COLO829 (cell line): ENCODE data around the gene SCD.
"Not testable (repeated sequence)": the region's sequence is repeated elsewhere in the genome, so short reads cannot be mapped to it uniquely, and the experiment has no call there.

Source experiments
- DNase-seq: peaks from one replicate; pipeline ENCODE4 v3.0.0; 2012; ENCODE audit warnings: low spot score

Gene SCD

DNA sequence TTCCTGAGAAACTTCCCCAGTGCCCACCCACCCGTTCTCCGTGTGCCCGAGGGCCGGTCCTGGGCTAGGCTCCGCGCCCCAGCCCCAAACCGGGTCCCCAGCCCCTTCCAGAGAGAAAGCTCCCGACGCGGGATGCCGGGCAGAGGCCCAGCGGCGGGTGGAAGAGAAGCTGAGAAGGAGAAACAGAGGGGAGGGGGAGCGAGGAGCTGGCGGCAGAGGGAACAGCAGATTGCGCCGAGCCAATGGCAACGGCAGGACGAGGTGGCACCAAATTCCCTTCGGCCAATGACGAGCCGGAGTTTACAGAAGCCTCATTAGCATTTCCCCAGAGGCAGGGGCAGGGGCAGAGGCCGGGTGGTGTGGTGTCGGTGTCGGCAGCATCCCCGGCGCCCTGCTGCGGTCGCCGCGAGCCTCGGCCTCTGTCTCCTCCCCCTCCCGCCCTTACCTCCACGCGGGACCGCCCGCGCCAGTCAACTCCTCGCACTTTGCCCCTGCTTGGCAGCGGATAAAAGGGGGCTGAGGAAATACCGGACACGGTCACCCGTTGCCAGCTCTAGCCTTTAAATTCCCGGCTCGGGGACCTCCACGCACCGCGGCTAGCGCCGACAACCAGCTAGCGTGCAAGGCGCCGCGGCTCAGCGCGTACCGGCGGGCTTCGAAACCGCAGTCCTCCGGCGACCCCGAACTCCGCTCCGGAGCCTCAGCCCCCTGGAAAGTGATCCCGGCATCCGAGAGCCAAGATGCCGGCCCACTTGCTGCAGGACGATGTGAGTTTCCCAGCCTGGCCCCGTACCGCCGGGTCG is at the start of gene SCD:
SCD (plus strand) TSS at position 469 of the 803 bp plus-strand sequence; CDS start at position 741, 272 bp downstream.
- peak; percentile 88 for DNase-seq

DNA sequence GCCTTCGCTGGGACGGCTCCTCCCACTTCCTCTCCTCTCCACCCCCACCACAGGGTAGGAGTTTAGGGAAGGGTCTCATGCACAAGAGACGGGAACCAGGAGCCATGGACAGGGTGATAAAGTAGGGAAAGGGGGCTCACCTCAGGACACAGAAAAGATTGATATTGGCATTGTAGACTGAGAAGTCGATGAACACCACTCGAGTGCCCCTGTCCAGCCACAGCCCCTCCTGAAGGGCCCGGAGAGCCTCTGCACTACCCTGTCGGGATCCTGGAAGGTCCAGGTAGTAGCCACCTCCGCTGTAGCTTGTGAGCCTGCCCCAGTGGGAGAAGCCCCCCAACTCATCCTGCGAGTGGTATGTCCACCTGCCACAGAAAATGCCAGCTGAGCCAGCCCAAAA is 49.8 kb upstream of the SCD start:
- DNase-seq, result no peak

DNA sequence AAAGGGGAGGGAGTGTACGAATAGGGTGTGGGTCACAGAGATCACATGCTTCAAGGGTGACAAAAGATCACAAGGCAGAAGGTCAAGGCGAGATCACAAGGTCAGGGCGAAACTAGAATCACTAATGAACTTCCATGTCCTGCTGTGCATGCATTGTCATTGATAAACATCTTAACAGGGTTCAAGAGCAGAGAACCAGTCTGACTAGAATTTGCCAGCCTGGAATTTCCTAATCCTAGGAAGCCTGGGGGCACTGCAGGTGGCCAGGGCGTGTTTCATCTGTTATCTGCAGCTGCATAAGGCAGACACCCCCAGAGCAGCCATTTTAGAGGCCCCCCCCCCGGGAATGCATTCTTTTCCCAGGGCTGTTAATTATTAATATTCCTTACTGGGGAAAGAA is 45.9 kb upstream of the SCD start:
- not testable (repeated sequence) for DNase-seq

DNA sequence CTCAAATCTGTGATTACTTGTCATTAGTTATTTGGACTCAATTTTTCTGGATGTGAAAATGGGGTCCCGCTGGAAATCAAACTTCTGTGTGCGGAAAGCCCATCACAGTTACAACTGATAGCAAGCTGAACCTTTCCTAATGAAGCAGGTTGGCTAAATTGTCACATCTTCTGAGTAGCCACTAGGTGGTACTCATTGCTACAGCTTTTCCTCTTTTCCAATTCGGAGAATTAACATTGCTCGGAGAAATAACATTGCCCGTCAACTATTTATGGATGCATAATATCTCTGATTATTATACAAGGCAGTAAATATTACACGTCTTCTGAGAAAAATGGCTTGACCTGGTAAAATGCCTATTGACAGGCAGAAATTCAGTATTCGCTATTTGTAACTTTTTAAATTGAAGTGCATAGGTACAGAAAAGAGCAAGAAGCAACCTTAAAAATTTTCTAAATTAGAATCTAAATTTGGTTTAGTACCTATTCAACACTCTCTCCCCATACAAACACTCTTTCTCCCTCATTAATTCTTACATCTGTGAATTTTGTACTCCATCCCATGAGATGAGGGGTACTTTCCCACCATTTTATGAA is 43.2 kb upstream of the SCD start:
- peak; percentile 48 for DNase-seq

DNA sequence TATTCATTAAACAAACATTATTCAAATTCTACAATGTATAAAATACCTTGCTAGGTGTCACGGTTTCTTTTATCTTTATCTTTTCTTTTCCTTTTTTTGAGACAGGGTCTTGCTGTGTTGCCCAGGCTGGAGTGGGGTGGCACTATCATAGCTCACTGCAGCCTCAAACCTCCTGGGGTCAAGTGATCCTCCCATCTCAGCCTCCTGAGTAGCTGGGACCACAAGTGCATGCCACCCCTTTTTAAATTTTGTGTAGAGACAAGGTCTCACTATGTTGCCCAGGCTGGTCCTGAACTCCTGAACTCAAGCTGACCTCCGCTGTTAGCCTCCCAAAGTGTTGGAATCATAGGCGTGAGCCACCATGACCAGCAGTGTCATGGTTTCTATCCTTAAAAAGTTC is 42.6 kb upstream of the SCD start:
- DNase-seq, result no peak

DNA sequence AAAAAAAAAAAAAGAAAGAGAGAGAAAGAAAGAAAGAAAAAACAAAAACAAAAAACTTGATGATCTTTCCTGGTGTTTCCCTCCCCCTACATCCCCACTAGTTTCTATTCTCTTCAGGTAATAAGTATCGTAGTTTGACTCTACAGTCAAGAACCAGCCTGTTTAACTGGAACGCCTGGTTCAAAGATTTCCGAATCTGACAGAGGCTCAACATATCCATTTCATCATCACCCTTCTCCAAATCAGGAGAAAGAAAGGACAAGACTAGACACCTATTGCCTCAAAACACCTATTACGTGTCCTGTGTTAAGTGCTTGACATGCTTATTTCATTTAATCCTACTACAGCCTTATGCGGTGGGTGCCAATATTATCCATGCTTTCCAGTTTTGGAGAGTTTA is 40.2 kb upstream of the SCD start:
- DNase-seq, result no peak

DNA sequence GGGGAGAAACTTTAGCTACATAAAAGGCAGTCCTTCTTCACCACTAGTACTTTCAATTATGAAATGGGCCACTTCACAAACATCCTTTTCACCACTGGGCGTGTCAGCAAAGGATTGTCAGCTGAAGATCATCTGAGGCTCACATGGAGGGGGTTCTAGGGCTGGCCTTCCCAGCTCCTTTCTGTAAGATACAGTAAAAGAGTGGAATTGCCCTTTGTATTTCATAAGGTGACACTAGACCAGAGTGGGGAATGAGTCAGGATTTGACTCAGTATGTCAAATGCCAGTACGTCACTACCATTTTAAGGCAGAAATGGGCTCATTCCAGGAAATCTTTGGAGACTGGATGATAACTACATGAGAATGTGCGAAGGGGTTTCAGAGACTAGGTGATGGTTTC is 39.3 kb upstream of the SCD start:
- DNase-seq, result no peak

DNA sequence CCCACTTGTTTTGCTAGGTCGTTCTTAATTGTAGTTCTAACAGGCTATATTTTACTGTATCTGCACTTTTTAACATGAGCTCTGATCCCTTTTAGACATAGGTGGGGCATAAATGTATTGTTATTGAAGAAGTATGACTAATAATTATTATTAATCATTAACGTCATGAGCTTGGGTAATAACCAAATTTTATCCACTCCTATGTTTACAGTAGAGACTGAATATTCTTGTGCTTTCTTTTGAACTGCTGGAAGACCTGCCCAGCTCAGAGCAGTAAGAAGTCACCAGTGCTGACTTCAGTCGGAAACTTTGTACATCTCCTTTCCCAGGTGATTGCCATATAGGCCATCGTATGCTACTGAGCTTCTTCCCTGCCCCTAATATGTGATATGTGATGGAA is 35.7 kb upstream of the SCD start:
- DNase-seq, result no peak

DNA sequence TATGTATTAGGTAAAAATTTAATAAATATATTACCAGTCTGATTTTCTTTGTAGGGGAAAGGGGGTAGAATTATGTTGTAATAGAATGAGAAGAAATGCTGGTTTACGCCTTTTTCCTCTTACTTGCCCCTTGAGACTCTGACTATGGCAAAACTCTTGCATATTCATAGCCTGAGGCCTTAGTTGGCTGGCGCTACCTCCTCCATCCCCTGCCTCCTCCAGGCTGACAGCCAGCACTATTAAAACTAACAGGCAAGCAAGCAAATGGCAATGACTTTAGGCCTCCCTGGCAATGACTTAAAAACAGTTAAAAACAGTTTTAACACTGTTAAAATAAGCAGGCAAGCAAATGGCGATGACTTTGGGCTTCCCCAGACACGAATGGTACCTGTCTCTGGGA is 31.4 kb upstream of the SCD start:
- DNase-seq, result no peak

DNA sequence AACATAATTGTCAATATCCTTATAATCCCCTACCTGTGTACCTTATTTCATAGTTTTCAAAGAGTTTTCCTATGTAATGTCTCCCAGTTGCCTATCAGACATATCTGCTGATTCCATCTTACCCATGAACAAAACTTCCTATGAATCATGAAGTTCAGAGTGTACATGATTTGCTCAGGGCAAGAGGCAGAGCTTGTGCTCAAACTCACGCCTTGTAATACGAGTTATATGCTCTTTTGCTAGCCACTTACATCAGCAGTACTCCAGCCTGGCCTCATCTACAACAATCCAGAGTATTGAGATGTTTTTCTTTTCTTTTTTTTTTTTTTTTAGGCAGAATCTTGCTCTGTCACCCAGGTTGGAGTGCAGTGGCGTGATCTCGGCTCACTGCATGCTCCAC is 28.8 kb upstream of the SCD start:
- no peak for DNase-seq

DNA sequence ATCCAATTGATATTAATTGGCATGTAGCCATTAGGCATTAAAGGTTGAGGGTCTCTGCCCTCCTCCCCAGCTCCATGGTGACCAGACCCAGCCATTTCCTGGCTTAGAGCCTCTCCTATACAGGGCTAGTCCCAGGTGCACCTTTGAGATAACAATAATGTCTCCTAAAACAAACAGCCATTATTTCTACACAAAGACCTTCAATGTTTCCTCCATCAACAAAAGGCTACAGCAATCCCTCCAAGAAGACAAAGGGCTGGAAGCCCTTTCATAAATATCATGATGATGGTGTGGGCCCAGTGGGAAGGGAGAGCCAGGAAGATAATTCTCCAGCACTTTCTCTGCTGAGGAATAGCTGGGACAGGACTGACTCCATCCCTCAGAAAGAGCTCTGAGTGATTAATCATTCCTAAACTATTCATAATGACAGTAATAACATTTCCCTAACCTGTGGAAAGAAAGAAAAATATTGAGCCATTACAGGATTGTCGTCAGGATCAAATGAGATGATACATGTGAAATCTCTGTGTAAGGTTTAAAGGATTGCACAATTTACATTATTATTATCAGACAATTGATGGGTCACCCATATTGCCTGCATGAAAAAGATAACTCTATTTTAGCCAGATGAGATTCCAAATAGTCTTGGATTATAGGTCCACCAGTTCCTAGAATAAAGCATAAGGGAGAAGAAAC is 27.2 kb upstream of the SCD start:
- DNase-seq, result no peak

DNA sequence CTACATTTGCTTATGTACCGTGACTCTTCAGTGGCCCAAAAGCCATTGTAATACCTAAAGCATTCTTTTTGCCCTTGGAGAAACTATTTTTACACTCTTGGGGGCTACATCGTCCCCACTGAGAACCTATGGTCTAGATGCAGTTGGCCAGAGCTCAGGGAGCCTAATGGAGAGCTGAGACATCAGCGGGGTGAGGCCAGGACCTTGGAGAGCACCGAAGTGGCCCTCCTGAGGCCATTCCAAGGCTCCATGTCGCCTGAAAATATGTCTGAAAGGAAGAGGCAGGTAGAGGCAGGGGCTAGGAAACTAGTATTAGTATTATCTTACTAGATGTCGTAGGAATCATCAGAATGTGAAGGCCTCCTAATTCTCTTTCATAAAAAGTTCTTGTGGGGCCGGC is 21.9 kb upstream of the SCD start:
- DNase-seq, result no peak

DNA sequence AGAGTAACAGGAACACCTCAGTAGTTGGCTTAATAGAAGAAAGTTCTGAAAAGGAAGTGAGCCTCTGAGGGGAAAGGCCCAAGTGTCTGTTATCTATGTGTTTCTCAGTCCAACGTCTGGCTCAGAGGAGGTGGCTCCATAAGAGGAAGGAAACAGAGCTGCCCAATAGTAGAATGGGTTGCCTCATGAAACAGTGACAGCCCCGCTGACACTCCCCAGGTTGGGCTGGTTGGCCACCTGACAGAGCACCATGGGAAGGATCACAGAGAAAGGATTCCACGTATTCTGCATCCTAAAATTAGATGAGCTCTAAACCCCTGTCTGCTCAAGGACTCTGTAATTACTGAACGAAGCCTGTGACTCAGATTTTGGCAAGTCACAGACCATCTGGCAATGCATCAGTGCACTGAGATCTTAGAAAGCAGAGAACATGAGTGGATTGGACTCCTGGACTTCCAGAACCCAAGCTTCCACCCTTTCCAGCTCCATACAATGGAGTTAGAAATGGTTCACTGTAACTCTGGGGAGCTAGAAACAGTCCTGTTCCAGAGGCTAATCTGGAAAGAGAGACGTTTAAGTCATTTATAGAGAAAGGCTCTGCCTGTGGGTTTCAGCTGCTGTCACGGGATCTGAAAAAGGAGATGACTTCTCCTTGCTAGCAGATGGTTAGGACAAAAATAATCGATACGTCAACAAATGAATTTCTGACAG is 19.9 kb upstream of the SCD start:
- DNase-seq, result no peak

DNA sequence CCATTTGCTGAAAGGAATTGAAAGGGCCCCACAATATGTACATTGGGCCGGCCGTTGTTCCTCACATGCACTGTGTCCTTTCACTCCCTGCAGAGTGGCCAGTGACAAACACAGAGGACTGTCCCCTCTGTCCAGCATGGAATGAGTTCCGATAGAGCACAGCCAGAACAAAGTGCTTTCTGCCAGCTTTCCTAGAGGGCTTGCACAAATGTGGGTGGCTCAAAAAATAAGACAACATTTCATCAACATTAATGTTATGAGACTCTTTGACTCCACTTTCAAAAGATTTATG is 19.4 kb upstream of the SCD start:
- no peak for DNase-seq

DNA sequence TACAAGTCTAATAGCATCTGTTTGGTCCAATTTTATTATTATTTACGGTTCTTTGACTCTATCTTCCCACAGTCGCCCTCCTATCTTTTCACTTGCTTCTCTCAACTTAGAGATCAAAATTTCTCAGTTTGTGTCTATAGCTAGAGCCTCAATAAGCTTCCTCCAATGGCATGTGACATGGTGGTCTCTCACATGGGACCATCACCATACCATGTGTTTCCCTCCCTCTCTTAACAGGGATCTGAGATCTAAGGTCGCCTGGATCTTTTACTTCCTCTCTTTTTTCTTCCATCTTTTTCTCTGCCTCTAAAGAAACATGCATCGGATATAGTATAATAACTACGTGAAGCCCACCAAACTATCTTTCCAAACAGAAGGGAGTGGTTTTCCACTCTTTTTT is 18.8 kb upstream of the SCD start:
- no peak for DNase-seq

DNA sequence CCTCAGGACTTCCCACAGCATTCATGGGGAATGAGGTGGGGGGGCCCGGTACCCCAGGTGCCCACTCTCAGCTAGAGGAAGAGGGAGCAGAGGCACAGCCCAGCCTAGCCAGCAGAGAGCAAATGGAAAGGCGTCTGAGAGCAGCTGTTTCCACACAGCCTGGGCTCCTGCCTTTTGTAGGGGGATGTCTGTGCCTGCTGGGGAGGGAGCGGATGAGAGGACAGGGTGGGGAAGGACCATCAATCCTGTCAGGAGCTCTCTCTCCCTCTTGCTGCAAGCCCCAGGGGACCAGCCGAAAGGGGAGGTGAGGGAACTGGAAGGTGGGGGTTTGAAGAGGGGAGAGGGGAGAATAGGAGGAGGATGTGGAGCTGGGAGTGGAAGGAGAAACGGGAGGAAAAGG is 17.0 kb upstream of the SCD start, which contains the start of gene PKD2L1:
PKD2L1 (minus strand) TSS at position 150 of the 400 bp plus-strand sequence; CDS start at position 25, 125 bp downstream.
- DNase-seq, result no peak

DNA sequence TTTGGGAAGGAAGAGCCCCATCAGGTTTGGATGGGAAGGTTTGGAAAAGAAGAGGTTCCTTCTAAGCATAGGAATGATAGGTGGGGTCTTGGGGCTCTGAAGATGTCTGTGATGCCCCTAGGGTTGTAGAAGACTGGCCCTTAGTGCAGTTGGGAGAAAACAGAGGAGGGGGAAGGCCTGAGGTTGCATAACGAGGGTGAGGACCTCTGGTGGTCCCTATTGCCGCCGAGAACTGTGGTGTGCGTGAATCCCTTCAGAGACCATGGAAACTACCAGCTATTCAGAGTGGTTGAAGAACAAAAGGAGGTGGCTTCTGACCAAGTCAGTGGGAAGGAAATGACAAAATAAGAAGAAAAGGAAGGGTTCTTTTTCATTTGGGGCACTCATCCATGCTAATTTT is 13.9 kb upstream of the SCD start:
- DNase-seq, result no peak

DNA sequence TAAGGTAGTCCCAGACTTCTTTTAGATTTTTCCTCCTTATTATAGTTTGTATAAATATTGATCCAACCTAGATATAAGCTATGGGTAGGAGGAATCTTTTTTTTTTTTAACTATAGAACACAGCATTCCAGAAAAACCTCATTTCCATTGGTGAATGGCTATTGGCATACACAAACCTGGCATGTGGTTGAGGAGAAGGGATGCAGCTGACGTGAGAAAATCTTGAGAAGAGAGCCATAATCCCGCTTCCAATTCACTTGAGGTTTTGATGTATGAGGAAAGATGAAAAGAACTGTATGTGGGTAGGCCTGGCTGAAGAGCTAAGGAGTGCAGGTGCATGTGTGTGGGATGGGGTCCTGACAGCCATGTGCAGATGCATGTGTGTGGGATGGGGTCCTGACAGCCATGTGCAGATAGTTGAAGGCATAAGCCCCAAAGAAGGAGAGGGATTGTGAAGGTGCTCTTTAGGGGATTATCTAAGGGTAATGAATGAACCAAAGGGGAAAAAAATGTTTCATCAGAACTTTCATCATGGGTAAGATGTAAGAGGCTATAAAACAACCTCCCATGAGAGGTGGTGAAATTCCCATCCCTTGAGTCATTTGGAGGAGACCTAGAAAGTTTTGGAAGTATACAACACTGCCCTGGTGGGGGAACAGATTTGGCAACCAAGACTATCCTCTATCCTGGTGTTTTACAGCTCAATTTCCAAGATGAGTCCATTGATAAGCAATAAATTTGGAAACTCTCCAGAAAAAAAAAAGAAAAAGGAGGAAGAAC is 13.2 kb upstream of the SCD start:
- DNase-seq, result no peak

DNA sequence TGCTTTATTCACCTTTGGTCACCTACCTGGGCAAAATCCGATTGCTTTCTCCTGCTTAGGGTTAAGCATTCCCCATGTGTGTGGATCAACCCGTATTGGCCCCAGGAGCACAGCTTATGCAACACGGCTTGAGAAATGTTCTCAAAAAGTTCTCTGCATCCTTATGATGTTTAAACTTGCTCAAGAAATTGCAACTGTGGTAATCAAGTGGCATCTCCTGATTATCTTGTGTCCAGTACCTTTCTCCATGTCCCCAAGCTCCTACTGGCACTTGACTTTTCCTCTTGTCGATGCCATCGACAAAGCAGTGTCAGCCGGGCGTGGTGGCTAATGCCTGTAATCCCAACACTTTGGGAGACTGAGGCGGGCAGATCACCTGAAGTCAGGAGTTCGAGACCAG is 12.3 kb upstream of the SCD start:
- DNase-seq, result no peak

DNA sequence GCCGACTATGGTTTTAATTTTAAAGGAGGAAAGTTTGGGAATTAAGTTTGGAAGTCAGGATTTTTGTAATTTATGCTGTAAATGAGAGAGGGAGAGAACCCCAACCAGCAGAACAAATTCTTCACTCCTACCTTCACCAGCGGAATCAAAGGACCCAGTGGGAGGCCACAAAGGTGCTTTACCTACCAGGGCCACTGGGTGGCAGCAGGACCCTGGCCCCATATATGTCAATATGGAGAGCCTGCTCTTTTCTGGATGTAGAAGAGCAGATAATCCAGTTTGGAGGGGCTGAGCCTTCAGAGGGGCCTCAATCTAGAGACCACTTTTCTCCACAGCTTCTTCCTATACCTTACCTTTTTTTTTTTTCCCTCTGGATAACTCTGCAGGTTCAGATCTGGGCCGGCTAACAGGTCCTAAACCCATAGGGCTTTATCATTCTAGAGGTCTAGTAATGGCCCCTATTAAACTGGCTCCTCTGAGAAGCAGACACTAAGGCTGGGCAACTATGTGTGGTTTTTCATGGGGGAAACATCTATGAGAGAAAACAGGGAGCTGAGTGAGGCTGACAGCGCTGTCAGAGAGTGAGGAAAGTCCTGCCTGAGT is 8.5 kb upstream of the SCD start:
- DNase-seq, result no peak

DNA sequence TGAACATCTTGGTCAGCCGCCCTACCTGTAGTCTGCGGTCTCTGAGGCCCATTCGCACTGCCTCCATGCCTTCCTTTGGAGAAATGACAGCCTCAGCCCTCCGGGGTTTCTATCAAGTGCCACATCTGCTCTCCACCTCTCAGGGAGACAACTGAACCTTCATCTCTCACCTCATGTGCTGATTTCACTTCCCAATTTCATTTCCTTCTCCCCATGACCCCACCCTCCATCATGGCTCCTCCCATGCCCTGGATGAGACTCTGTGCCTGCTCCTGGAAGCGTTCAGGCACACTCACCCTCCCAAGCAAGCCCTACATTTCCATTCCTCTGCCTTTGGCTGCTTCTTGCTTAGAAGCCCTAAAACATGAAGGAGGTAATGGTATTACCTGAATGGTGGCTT is 7.8 kb upstream of the SCD start:
- no peak for DNase-seq
